IPS DF 19.7 (cell line): ENCODE data around the gene FAM200B.
"Not testable (repeated sequence)": the region's sequence is repeated elsewhere in the genome, so short reads cannot be mapped to it uniquely, and the experiment has no call there.

Experiments
- DNase-seq: peaks from one replicate; pipeline ENCODE4 v3.0.0-alpha.2; 2013; ENCODE audit warnings: low read depth, low spot score

The FAM200B gene

GRCh38 chr4:15695729-15696128, 14.1 kb downstream of the FAM200B start:
- no peak for DNase-seq

- no peak for DNase-seq
These were observed 15.2 kb downstream of the FAM200B start for GRCh38 chr4:15696866-15697265.

- no peak for DNase-seq
These were observed 21.3 kb downstream of the FAM200B start, which contains the start of gene BST1 for GRCh38 chr4:15702941-15703403. Gene BST1, plus strand, starts transcription at chr4:15703065. Its CDS starts 80 bp downstream, at chr4:15703145.

DNA sequence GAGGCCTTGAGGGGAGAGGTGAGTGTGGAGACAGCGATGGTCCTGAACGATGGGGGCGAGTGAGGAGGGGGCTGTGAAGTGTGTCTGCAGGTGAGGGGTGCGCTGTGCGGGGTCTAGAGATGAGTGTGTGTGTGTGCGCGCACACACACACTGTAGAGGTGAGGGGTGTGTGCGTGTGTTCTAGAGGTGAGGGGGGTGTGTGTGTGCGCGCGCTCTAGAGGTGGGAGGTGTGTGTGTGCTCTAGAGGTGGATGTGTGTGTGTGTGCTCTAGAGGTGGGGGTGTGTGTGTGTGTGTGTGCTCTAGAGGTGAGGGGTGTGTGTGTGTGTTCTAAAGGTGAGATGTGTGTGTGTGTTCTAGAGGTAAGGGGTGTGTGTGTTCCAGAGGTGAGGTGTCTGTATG, 21.8 kb downstream of the FAM200B start:
- no peak for DNase-seq

DNA sequence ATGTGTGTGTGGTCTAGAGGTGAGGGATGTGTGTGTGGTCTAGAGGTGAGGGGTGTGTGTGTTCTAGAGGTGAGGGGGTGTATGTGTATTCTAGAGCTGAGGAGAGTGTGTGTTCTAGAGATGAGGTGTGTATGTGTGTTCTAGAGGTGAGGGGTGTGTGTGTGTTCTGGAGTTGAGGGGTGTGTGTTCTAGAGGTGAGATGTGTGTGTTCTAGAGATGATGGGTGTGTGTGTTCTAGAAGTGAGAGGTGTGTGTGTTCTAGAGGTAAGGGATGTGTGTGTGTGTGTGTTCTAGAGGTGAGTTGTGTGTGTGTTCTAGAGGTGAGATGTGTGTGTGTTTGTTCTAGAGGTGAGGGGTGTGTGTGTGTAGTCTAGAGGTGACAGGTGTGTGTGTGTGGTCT, 22.5 kb downstream of the FAM200B start:
- DNase-seq, result no peak

GRCh38 chr4:15706646-15707362, 25.2 kb downstream of the FAM200B start:
- no peak for DNase-seq

DNA sequence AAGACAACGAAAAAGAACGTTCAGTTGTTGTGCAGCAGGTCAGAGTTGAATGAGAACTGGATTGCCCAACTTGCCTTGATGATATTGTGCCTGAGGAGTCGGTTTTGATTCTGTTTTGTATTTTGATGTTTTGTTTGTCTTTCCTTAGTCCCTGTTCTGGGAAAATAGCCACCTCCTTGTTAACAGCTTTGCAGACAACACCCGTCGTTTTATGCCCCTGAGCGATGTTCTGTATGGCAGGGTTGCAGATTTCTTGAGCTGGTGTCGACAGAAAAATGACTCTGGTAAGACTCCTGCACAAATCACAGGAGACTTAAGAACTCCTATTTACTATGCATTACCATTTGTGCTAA, 25.7 kb downstream of the FAM200B start:
- no peak for DNase-seq

DNA sequence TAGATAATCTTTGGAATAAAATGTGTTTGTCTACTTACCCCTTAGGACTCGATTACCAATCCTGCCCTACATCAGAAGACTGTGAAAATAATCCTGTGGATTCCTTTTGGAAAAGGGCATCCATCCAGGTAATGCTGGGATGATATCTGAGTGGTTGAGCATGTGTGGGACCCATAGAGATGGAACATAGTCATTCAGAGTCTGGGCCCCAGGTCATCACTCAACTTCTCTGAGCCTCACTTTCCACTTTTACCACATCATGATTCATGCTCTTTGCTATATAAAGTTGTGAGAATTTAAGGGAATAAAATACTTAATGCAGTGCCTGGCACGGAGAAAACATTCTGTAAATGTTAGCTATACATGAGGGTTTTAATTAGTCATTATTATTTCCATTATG, 30.1 kb downstream of the FAM200B start:
- DNase-seq, result no peak

DNA sequence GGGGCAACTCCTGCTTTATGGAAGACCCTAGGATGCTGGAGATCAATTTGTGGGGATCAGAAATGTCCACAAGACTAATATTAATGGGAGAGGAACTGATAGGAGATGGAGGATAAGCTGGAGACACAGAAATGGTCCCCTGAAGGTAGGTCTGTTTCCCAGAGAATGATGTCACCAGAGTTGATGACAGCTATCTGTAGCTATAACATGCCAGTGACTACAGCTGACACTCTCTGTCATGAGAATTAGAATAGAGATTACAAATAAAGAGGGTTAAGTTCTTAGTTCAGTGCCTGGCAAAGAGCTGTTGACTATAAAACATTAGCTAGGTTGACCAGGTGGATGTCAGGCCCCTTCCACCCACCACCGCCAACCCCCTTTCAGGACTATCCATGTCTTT, 30.6 kb downstream of the FAM200B start:
- no peak for DNase-seq

DNA sequence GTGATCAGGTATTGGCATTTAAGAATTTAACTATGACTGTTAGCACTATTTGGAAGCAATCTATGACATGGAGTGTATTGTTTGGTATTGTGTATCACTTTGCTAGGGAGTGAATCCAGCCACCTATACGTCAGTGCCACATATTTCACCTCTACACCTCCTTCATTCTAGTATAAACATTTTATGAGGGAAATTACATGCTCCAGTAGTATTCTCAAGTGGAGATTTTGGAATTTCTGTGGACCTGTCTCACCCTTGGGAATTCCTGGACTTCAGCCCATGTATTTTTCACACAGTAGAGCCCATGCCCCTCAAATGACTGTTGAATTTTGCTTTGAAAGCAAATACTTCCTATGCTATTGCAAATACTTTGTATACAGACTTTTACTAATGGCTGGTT, 32.5 kb downstream of the FAM200B start:
- no peak for DNase-seq

DNA sequence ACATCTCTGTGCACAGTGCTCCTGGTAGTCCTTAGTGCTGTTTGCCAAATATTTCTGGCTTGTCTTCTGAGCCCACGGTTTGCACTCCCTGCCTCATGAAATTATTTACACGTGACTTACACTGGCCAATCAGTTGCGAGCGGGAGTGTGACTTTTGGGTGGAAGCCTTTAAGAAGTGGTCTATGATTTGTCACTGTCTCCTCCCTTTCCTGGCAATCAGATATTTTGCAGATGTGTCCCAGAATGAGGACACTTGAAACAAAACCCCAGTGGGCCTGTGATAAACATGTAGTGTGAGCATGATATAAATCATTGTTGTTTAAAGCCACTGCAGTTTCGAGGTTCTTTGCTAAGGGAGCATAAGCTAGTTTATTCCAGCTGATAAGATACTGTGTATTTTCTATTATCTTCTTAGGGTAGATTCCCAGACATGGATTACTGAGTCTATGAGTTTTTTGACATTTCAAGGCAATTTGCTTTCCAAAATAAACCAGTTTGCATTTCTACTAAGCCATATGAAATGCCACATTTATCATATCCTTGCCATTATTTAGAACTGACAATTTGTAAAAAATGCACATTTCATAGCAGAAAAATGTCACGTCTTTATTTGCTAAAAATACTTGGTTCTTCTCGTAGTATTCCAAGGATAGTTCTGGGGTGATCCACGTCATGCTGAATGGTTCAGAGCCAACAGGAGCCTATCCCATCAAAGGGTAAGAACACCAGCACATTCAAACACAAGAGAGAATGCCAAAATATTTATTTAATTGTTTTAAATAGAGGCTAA, 33.2 kb downstream of the FAM200B start:
- DNase-seq, result no peak

- no peak for DNase-seq
These were observed 34.5 kb downstream of the FAM200B start for GRCh38 chr4:15716115-15716514.

DNA sequence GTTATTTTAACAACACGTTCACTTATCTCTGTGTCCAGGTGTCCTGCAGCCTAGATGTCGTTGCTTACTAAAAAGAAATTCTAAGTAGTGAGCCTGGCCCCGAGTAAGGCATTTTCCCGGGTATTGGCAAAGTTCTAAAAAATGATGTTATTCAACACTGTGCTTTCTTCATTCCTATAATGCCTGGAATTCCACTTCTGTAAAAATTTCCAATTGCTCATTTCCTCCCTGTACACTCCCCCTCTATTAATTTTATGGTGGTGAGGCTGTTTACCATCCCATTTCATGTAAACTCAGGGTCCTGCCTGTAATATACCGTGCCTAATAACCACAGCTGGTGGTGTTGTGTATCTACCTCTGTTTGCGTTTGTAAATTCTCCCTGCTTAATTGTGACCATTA, 35.5 kb downstream of the FAM200B start:
- DNase-seq, result no peak

GRCh38 chr4:15717657-15718416, 36.2 kb downstream of the FAM200B start:
- DNase-seq, result no peak

DNA sequence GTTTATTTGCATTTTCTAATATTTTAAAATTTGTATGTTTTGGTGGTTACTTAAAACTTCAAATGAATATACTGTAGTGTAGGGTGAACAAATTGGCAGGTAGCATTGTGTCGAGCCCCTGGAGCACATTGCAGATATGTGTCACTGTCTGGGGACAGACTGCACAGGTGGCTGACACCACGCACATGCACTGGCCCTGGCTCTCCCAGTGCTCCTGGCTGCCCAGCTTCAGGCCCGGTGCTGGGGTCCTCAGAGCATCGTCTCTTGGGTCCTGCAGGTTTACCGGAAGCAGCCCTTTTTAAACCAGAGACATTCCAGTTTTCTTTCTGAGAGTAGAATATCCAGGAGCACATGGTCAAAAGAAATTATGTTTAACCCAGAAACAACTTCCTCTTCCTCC, 36.8 kb downstream of the FAM200B start:
- DNase-seq, result no peak

DNA sequence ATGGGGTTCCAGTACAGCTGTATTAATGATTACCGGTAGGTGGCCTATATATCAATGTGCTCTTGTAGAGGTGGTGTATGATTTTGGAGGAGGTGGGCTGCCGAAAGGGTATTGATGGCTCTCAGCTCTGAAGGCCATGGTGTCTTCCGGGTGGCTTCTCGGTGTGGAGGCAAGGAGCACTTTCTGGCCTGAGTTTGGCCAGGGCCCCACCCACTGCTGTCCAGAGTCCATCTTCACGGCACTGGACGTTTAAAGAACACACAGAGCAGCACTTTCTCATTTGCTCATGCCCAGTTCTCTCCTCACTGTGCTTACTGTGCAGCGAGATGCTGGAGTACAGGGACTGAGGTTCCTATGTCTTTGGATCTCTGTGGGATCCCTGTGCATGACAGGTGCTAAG, 37.3 kb downstream of the FAM200B start:
- no peak for DNase-seq

DNA sequence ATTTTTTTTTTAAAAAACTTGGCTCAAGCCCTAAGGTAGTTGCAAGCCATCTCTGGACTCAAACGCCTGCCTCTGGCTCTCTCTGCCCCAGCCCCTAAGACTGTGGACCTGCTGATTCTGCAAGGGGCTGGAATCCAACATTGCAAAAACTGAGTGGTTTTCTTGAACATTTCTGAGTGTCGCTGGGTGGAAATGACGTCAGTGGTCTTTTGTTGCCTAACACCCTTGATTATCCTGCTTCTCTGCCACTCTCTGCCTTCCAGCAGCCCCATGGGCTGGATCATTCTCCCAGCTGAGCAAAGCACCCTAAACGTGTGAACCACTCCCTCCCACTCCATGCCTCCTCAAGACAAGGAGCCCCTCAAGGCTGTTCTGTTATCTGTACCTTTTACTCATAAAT, 37.9 kb downstream of the FAM200B start:
- no peak for DNase-seq

GRCh38 chr4:15720851-15721250, 39.2 kb downstream of the FAM200B start:
- DNase-seq, result no peak

GRCh38 chr4:15725608-15726007, 44.0 kb downstream of the FAM200B start:
- DNase-seq, result no peak

DNA sequence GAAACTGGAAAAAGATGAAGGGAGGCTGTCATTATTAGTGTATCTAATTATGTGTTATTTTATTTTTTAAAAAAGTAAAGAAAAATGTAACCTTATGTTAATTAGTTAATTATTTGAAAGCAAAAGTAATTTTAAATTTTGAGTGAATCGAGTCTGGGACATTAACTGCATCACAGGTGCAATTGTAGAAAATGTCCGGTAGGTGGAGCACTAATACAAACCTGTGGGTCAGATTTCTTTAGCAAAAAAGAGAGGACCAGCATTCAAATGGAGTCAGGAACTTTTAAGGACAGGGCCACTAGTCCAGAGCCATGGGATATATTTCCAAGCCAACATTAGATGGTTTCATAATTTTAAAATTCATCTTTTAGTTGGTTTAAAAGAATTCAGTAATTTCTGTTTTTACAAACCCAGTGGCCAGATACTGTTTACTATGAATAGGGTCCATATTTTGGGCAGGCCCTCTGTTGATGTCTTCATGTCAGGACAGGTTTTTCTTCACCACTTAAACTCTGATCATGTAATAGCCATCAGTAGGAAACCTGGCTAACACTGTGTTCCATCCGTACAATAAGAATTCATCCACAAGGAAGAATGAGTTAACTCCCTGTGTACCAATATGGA, 48.4 kb downstream of the FAM200B start:
- DNase-seq, result no peak

GRCh38 chr4:15733061-15733460, 51.4 kb downstream of the FAM200B start:
- not testable (repeated sequence) for DNase-seq

- DNase-seq, result no peak
These were observed 53.9 kb downstream of the FAM200B start for GRCh38 chr4:15735536-15735935.
